Liver (tissue), 9 donors: ENCODE results near the gene SPDYA. TPM values are rescaled to one million over a fixed set of nuclear protein-coding genes. Genes with fewer than 3 reads are reported as not detected.

Experiments used
- DNase-seq: peaks from one replicate; pipeline ENCODE4 v3.0.0-alpha.2; 2017; ENCODE audit warnings: low spot score
- H3K27ac ChIP-seq, 2 donors: one replicate each; pipeline ENCODE4 v1.7.0; 2013; ENCODE audit warnings: inconsistent platforms in 2 of 2, low read length in 2 of 2, control low read depth in 1 of 2, low read depth in 1 of 2, mild to moderate bottlenecking in 1 of 2
- H3K27me3 ChIP-seq, 4 donors: one replicate each; pipeline versions ENCODE4 v1.6.1 to v1.7.0; 2013; ENCODE audit warnings: low read length in 3 of 4, inconsistent platforms in 1 of 4, mild to moderate bottlenecking in 1 of 4, moderate library complexity in 1 of 4; ENCODE audit not compliant: control insufficient read depth in 4 of 4, insufficient read depth in 4 of 4
- H3K36me3 ChIP-seq, 4 donors: one replicate each; pipeline versions ENCODE4 v1.6.1 to v1.7.0; 2013; ENCODE audit warnings: low read length in 3 of 4, mild to moderate bottlenecking in 3 of 4, low read depth in 1 of 4, moderate library complexity in 1 of 4; ENCODE audit not compliant: control insufficient read depth in 4 of 4, insufficient read depth in 3 of 4
- H3K4me1 ChIP-seq, 4 donors: one replicate each; pipeline versions ENCODE4 v1.6.1 to v1.7.0; 2013; ENCODE audit warnings: low read length in 3 of 4, mild to moderate bottlenecking in 3 of 4, moderate library complexity in 1 of 4; ENCODE audit not compliant: control insufficient read depth in 4 of 4, insufficient read depth in 4 of 4
- H3K4me3 ChIP-seq, 3 donors: one replicate each; pipeline versions ENCODE4 v1.6.1 to v1.7.0; 2013; ENCODE audit warnings: low read length in 3 of 3, control low read depth in 1 of 3, low read depth in 1 of 3, mild to moderate bottlenecking in 1 of 3
- H3K9ac ChIP-seq, 2 donors: one replicate each; pipeline ENCODE4 v1.7.0; 2013; ENCODE audit warnings: low read length in 2 of 2, mild to moderate bottlenecking in 2 of 2, moderate library complexity in 2 of 2, control low read depth in 1 of 2, low read depth in 1 of 2
- H3K9me3 ChIP-seq, 4 donors: one replicate each; pipeline versions ENCODE4 v1.6.1 to v1.7.0; 2013; ENCODE audit warnings: low read length in 3 of 4; ENCODE audit not compliant: control insufficient read depth in 4 of 4
- EGR1 ChIP-seq, 2 donors: IDR thresholded peaks; 2 replicates each; pipeline ENCODE4 v1.6.1; 2016 to 2018; ENCODE audit warnings: antibody characterized with exemption in 2 of 2, low read depth in 2 of 2
- FOXA1 ChIP-seq: IDR thresholded peaks from 2 replicates; pipeline ENCODE4 v1.6.1; 2016; ENCODE audit warnings: antibody characterized with exemption
- FOXA2 ChIP-seq: IDR thresholded peaks from 2 replicates; pipeline ENCODE4 v1.6.1; 2016; ENCODE audit warnings: antibody characterized with exemption
- GABPA ChIP-seq, 2 donors: IDR thresholded peaks in 1 of 2; conservative IDR thresholded peaks in 1 of 2; 2 replicates each; pipeline ENCODE4 v1.6.1; 2016; ENCODE audit warnings: antibody characterized with exemption in 2 of 2, mild to moderate bottlenecking in 1 of 2, moderate library complexity in 1 of 2
- HNF4A ChIP-seq, 2 donors: conservative IDR thresholded peaks; 2 replicates each; pipeline ENCODE4 v1.6.1; 2016; ENCODE audit warnings: antibody characterized with exemption in 2 of 2, mild to moderate bottlenecking in 2 of 2
- HNF4G ChIP-seq: IDR thresholded peaks from 2 replicates; pipeline ENCODE4 v1.6.1; 2016; ENCODE audit warnings: antibody characterized with exemption
- JUND ChIP-seq, 2 donors: IDR thresholded peaks; 2 replicates each; pipeline ENCODE4 v1.6.1; 2016; ENCODE audit warnings: antibody characterized with exemption in 2 of 2
- NR2F2 ChIP-seq: IDR thresholded peaks from 2 replicates; pipeline ENCODE4 v1.6.1; 2016; ENCODE audit warnings: antibody characterized with exemption
- RAD21 ChIP-seq, 2 donors: IDR thresholded peaks; 2 replicates each; pipeline ENCODE4 v1.6.1; 2016; ENCODE audit warnings: antibody characterized with exemption in 2 of 2, mild to moderate bottlenecking in 2 of 2
- RXRA ChIP-seq, 2 donors: IDR thresholded peaks; 2 replicates each; pipeline ENCODE4 v1.6.1; 2017 to 2018; ENCODE audit warnings: antibody characterized with exemption in 2 of 2, mild to moderate bottlenecking in 1 of 2
- SP1 ChIP-seq: IDR thresholded peaks from 2 replicates; pipeline ENCODE4 v1.6.1; 2018; ENCODE audit warnings: antibody characterized with exemption, mild to moderate bottlenecking
- TAF1 ChIP-seq: conservative IDR thresholded peaks from 2 replicates; pipeline ENCODE4 v1.6.1; 2016; ENCODE audit warnings: antibody characterized with exemption, mild to moderate bottlenecking
- YY1 ChIP-seq: IDR thresholded peaks from 2 replicates; pipeline ENCODE4 v1.6.1; 2016; ENCODE audit warnings: antibody characterized with exemption, mild to moderate bottlenecking
- WGBS: extraction: QIAGEN DNeasy Blood & Tissue Kit; methylation state at CpG from one replicate; pipeline ENCODE4 v1.1.7; 2013; 5-methylcytosine and 5-hydroxymethylcytosine counted together
- polyA plus RNA-seq, 2 donors: library from polyadenylated mRNA; stranded (reverse) in 1 of 2; unstranded in 1 of 2; fragments of 200-250 nt in 1 of 2; fragments of >200 nt in 1 of 2; fragmentation: Nextera tagmentation in 1 of 2; extraction: Ambion mirVana in 1 of 2; gene quantifications; one replicate each; pipeline versions ENCODE4 v1.2.1 to v1.2.3, GENCODE V29; 2013 to 2015
- total RNA-seq, 2 donors: library from RNA; depleted of rRNA; stranded (reverse); fragments of >200 nt; gene quantifications; one replicate each; pipeline ENCODE4 v1.2.3, GENCODE V29; 2014
- TF ChIP-seq, protein P1 (sequence below): IDR thresholded peaks from 2 replicates; pipeline ENCODE4 v1.6.1; 2016; ENCODE audit warnings: antibody characterized with exemption
- TF ChIP-seq, protein P2 (sequence below): IDR thresholded peaks from 2 replicates; pipeline ENCODE4 v1.6.1; 2016; ENCODE audit warnings: antibody characterized with exemption
- TF ChIP-seq, protein P3 (sequence below): IDR thresholded peaks from 2 replicates; pipeline ENCODE4 v1.6.1; 2016; ENCODE audit warnings: antibody characterized with exemption, mild to moderate bottlenecking
- TF ChIP-seq, protein P4 (sequence below): fragments of 150-350 bp; IDR thresholded peaks from 2 replicates; pipeline ENCODE4 v1.5.1; 2017; ENCODE audit warnings: improper control_type of control experiment, low read depth, low read length; ENCODE audit not compliant: missing input control
- TF ChIP-seq, protein P5 (sequence below): IDR thresholded peaks from 2 replicates; pipeline ENCODE4 v1.6.1; 2016; ENCODE audit warnings: antibody characterized with exemption
- donor health status: healthy.
- donor health status: healthy.
- donor health status: healthy.
- donor health status: healthy.
- donor health status: healthy.

The SPDYA gene
- total and polyA plus RNA-seq, 4 donors = 0.14 to 0.67 (median 0.49) TPM; not detected in 1

DNA sequence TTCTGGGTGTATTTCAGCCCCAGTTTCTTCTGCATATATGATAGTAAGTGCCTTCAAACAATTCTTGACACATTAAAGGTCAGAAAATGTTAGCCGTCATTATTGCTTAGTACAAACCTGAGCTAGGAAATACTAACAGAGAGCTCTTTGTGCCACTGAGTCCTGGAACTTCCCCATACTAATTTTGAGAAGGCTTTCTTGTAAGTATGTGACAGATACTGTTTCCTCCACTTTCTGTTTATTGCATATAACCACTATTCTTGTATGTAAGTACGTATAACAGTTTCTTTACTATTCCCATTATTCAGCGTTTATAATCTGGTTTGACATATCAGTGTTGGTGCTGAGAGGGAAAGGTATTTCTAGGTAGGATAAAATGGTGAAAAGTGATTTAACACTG is 49.2 kb upstream of the SPDYA start:
- H3K36me3 ChIP-seq = peaks cover 0 to 8% (median 2%) of the 10 kb centered on the region in 4 donors
- no peaks in the 10 kb centered on the region for H3K9me3 ChIP-seq
- DNase-seq = no peak
- H3K4me3 ChIP-seq = no peak overlapping the region
- no peaks in the 10 kb centered on the region for H3K27me3 ChIP-seq
- no peak overlapping the region for H3K27ac ChIP-seq
- H3K4me1 ChIP-seq = peaks cover 3 to 26% (median 6%) of the 10 kb centered on the region in 4 donors
- no peak overlapping the region for H3K9ac ChIP-seq
- no peak for TF ChIP-seq YY1
- TF ChIP-seq, protein P1, sequence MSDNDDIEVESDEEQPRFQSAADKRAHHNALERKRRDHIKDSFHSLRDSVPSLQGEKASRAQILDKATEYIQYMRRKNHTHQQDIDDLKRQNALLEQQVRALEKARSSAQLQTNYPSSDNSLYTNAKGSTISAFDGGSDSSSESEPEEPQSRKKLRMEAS = no peak
- TF ChIP-seq TAF1 = no peak
- TF ChIP-seq SP1 = no peak
- no peak for TF ChIP-seq EGR1 (IDR thresholded peaks at IDR 0.05; ENCODE audit: low read depth in 2 of 2)
- TF ChIP-seq, protein P2, sequence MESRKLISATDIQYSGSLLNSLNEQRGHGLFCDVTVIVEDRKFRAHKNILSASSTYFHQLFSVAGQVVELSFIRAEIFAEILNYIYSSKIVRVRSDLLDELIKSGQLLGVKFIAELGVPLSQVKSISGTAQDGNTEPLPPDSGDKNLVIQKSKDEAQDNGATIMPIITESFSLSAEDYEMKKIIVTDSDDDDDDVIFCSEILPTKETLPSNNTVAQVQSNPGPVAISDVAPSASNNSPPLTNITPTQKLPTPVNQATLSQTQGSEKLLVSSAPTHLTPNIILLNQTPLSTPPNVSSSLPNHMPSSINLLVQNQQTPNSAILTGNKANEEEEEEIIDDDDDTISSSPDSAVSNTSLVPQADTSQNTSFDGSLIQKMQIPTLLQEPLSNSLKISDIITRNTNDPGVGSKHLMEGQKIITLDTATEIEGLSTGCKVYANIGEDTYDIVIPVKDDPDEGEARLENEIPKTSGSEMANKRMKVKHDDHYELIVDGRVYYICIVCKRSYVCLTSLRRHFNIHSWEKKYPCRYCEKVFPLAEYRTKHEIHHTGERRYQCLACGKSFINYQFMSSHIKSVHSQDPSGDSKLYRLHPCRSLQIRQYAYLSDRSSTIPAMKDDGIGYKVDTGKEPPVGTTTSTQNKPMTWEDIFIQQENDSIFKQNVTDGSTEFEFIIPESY = no peak
- TF ChIP-seq, protein P3, sequence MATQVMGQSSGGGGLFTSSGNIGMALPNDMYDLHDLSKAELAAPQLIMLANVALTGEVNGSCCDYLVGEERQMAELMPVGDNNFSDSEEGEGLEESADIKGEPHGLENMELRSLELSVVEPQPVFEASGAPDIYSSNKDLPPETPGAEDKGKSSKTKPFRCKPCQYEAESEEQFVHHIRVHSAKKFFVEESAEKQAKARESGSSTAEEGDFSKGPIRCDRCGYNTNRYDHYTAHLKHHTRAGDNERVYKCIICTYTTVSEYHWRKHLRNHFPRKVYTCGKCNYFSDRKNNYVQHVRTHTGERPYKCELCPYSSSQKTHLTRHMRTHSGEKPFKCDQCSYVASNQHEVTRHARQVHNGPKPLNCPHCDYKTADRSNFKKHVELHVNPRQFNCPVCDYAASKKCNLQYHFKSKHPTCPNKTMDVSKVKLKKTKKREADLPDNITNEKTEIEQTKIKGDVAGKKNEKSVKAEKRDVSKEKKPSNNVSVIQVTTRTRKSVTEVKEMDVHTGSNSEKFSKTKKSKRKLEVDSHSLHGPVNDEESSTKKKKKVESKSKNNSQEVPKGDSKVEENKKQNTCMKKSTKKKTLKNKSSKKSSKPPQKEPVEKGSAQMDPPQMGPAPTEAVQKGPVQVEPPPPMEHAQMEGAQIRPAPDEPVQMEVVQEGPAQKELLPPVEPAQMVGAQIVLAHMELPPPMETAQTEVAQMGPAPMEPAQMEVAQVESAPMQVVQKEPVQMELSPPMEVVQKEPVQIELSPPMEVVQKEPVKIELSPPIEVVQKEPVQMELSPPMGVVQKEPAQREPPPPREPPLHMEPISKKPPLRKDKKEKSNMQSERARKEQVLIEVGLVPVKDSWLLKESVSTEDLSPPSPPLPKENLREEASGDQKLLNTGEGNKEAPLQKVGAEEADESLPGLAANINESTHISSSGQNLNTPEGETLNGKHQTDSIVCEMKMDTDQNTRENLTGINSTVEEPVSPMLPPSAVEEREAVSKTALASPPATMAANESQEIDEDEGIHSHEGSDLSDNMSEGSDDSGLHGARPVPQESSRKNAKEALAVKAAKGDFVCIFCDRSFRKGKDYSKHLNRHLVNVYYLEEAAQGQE = no peak
- no peak for TF ChIP-seq HNF4G
- TF ChIP-seq, protein P4, sequence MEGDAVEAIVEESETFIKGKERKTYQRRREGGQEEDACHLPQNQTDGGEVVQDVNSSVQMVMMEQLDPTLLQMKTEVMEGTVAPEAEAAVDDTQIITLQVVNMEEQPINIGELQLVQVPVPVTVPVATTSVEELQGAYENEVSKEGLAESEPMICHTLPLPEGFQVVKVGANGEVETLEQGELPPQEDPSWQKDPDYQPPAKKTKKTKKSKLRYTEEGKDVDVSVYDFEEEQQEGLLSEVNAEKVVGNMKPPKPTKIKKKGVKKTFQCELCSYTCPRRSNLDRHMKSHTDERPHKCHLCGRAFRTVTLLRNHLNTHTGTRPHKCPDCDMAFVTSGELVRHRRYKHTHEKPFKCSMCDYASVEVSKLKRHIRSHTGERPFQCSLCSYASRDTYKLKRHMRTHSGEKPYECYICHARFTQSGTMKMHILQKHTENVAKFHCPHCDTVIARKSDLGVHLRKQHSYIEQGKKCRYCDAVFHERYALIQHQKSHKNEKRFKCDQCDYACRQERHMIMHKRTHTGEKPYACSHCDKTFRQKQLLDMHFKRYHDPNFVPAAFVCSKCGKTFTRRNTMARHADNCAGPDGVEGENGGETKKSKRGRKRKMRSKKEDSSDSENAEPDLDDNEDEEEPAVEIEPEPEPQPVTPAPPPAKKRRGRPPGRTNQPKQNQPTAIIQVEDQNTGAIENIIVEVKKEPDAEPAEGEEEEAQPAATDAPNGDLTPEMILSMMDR = no peak
- TF ChIP-seq JUND (IDR thresholded peaks at IDR 0.05) = no peak
- no peak for TF ChIP-seq RAD21 (IDR thresholded peaks at IDR 0.05)
- TF ChIP-seq RXRA (IDR thresholded peaks at IDR 0.05) = no peak
- TF ChIP-seq, protein P5, sequence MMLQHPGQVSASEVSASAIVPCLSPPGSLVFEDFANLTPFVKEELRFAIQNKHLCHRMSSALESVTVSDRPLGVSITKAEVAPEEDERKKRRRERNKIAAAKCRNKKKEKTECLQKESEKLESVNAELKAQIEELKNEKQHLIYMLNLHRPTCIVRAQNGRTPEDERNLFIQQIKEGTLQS = no peak
- no peak for TF ChIP-seq NR2F2
- no peak for TF ChIP-seq HNF4A (conservative IDR thresholded peaks at IDR 0.05)
- TF ChIP-seq GABPA (IDR thresholded peaks at IDR 0.05 in 1 of 2, conservative IDR thresholded peaks at IDR 0.05 in 1 of 2) = no peak
- no peak for TF ChIP-seq FOXA2
- no peak for TF ChIP-seq FOXA1
- 92% methylated on average over 3 of the region's 3 CpGs for WGBS
